ENCODE data around the gene EIF1.

EIF1 gene

DNA sequence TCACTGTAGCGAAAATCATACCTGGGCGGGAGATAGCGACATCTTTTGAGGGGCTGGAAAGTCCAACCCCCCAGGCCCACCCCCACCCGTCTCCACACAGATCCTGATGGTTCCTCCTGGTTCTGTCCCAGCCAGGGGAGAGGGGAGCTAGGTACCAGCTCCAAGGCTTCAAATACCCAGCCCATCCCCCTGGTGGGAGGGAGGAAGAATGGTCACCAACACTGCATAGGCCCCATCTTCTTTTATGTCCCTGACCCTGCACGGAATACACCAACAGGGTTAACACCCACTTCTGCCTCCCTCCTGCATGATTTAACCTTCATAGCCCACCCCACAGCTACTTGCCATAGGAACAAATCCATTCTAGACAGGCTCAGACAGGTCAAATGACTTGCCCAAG is 36.4 kb downstream of the EIF1 start:
- DNase-seq (ENCODE audit: low read depth in 2 of 2) = no peak
- no peak overlapping the region for H3K4me3 ChIP-seq (replicated peaks in 1 of 2; ENCODE audit: low read depth in 2 of 2, low read length in 2 of 2)
- TF ChIP-seq, protein P1, sequence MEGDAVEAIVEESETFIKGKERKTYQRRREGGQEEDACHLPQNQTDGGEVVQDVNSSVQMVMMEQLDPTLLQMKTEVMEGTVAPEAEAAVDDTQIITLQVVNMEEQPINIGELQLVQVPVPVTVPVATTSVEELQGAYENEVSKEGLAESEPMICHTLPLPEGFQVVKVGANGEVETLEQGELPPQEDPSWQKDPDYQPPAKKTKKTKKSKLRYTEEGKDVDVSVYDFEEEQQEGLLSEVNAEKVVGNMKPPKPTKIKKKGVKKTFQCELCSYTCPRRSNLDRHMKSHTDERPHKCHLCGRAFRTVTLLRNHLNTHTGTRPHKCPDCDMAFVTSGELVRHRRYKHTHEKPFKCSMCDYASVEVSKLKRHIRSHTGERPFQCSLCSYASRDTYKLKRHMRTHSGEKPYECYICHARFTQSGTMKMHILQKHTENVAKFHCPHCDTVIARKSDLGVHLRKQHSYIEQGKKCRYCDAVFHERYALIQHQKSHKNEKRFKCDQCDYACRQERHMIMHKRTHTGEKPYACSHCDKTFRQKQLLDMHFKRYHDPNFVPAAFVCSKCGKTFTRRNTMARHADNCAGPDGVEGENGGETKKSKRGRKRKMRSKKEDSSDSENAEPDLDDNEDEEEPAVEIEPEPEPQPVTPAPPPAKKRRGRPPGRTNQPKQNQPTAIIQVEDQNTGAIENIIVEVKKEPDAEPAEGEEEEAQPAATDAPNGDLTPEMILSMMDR (IDR thresholded peaks at IDR 0.05; ENCODE audit: low read depth, low read length) = no peak

DNA sequence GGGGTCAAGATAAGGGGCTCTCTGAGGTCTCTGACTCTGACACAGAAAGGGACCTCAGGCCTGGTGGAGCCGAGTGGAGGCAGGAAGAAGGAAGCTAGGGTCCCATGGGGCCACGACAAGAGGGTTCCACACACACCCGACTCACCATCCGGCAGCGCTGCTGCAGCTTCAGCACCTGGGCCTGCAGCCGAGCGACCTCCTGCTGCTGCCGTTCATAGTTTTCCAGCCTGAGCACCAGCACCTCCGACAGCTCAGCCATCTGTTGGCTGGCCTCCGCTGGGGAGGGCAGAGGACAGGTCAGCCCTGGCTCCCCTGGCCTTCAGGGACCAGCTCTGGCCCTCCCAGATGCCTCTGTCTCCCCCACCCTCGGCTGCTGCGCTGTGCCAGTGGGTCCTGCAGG is 39.4 kb downstream of the EIF1 start:
- DNase-seq (ENCODE audit: low read depth in 2 of 2) = no peak

DNA sequence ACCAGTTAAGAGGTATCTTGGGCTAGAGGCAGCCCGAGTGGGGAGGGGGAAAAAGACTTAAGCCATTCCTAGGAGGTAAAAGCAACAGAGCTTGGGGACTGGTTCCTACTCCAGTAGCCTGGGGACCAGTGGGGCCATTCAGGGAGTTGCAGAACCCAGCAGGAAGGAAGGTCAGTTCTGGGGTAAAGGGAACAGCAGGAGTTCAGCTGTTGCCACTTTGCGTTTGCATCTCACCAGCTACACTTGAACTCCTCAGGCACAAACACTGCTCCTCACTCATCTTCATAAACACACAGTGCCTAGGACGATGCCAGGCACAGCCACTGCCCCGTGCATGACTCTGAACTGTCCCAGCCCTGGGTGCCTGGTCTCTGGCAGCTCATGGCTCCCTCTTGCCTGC is 41.8 kb downstream of the EIF1 start:
- no peak overlapping the region for H3K4me3 ChIP-seq (replicated peaks in 1 of 2; ENCODE audit: low read depth in 2 of 2, low read length in 2 of 2)
- TF ChIP-seq, protein P1 (IDR thresholded peaks at IDR 0.05; ENCODE audit: low read depth, low read length) = no peak
- no peak for DNase-seq (ENCODE audit: low read depth in 2 of 2)

More for the DNA sequence above, 39.4 kb downstream of the EIF1 start:
- TF ChIP-seq, protein P1 (IDR thresholded peaks at IDR 0.05; ENCODE audit: low read depth, low read length) = no peak
- no peak overlapping the region for H3K4me3 ChIP-seq (replicated peaks in 1 of 2; ENCODE audit: low read depth in 2 of 2, low read length in 2 of 2)

DNA sequence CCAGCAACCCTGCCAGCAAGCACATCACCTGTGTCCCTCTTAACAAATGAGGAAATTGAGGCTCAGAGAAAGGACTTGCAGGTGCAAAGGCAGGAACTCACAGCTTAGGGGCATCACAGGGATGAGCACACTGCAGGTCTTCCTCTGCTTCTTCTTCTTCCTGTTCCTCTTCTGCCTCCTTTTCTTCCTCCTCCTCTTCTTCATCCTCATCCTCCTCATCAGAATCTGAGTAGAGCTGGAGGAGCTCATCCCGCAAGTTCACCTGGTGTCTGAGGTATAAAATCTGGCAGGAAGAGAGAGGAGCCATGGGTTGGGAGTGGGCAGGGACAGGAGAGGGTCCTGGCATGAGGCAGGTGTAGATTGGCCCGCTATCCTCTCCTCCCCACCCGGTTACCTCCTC is 43.2 kb downstream of the EIF1 start:
- no peak for DNase-seq (ENCODE audit: low read depth in 2 of 2)
- TF ChIP-seq, protein P1 (IDR thresholded peaks at IDR 0.05; ENCODE audit: low read depth, low read length) = no peak
- H3K4me3 ChIP-seq (replicated peaks in 1 of 2; ENCODE audit: low read depth in 2 of 2, low read length in 2 of 2) = no peak overlapping the region

DNA sequence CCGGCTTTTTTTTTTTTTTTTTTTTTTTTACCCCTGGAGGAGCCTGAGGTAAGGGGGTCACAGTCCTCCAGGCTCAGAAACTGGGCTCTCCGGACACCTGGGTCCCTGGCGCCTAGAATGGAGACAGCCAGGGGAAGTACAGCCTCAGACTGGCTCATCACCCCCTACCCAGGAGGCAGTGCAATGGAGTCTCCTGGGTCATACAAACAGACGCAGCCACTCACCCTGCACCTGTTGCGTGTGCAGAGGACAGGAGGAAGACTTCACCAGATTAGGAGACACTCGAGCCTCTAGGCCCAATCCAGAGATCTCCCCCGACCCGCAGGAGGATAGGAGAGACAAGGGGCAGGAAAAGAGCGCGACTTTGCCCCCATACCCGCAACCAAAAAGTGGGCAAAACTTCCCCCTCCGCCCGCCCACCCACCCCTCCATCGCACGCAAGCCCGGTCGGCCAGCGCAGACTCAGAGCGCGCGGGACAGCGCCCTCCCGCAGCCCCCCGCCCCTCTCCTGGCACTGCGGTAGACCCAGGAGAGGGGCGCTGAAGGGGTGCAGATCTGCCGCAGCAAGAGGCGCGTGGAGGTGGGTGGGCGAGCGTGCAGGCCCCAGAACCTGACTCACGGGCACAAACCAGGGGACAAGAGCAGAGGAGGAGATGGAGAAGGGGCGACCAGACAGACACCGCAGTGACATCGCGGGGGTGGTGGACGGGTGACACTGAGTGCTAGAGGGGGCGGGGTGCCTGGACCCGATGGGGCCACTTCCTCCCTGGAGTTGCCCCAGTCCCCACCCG is 44.9 kb downstream of the EIF1 start:
- TF ChIP-seq, protein P1 (IDR thresholded peaks at IDR 0.05; ENCODE audit: low read depth, low read length) = no peak
- peak overlapping the region in 1 of 2 donors; percentile 44 for H3K4me3 ChIP-seq (replicated peaks in 1 of 2; ENCODE audit: low read depth in 2 of 2, low read length in 2 of 2)

DNA sequence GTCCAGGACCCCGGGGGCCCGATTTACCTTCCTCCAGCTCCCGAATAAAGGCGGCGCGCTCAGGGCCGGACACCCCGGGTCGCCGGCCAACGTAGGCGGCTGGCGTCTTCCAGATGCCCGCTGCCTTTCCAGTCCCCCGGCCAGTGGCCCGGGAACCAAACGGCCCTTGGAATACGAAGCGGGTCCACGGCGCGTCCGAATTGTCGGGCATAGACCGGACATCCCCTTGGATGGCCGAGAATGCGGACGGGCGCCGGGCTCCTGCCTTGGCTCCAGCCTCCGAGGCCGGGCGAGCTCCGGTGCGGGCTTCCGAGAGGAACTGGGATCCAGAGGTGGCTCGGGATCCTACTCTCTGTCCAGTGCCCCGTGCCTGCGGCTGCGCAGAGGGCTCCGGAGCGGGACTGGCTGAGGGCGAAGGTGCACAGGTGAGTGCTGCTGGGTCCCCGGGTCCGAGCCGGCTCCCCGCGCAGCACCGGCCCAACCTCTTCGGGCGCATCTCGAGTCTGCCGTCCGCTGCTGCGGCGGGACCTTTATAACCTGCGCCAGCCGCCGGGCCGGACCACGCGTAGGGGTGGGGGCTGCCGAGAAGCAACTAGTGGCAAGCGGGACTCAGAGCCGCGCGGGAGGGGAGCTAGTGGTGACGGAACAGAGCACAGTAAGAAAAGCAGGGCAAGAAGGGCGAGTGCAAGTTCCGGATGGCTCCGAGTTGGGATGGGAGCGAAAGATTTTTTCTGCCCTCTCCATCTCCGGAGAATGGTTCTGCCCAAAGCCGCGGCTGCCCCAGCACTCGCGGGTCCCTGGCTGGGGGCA is 45.7 kb downstream of the EIF1 start, which contains the start of gene HAP1:
HAP1 (minus strand) TSS at position 505 of the 810 bp plus-strand sequence; CDS start at position 496, 9 bp downstream.
- TF ChIP-seq, protein P1 (IDR thresholded peaks at IDR 0.05; ENCODE audit: low read depth, low read length) = no peak
- peak within 1 kb of the TSS; percentile 38 to 44 for H3K4me3 ChIP-seq (replicated peaks in 1 of 2; ENCODE audit: low read depth in 2 of 2, low read length in 2 of 2)
- DNase-seq (ENCODE audit: low read depth in 2 of 2) = peak; percentile 28 to 35

More for the DNA sequence above, 44.9 kb downstream of the EIF1 start:
- no peak for DNase-seq (ENCODE audit: low read depth in 2 of 2)

Measured in cardiac fibroblast (primary cell).